Measurements from ENCODE around the gene EN2. TPM values are rescaled to one million over a fixed set of nuclear protein-coding genes. Genes with fewer than 3 reads are reported as not detected.

EN2 gene
- not detected in 2 replicates for total RNA-seq (2012; rRNA removed)
- polyA plus RNA-seq (2012; rRNA removed): not detected in 2 replicates
- 0.01 TPM in 1 of 2 replicates, not detected in the other for polyA plus RNA-seq (2012; cell fraction: cytosol; rRNA removed)
- 0.03 TPM in 1 of 2 replicates, not detected in the other for polyA plus RNA-seq (2012; cell fraction: nucleus; rRNA removed; ENCODE audit: low replicate concordance)
- not detected for Bru-seq, nascent RNA
- BruChase-seq, experiment 1, labeled RNA remaining after a 6-hour chase: not detected
- BruChase-seq, experiment 2, labeled RNA remaining after a 2-hour chase: not detected
- long read RNA-seq: 0 reads

DNA sequence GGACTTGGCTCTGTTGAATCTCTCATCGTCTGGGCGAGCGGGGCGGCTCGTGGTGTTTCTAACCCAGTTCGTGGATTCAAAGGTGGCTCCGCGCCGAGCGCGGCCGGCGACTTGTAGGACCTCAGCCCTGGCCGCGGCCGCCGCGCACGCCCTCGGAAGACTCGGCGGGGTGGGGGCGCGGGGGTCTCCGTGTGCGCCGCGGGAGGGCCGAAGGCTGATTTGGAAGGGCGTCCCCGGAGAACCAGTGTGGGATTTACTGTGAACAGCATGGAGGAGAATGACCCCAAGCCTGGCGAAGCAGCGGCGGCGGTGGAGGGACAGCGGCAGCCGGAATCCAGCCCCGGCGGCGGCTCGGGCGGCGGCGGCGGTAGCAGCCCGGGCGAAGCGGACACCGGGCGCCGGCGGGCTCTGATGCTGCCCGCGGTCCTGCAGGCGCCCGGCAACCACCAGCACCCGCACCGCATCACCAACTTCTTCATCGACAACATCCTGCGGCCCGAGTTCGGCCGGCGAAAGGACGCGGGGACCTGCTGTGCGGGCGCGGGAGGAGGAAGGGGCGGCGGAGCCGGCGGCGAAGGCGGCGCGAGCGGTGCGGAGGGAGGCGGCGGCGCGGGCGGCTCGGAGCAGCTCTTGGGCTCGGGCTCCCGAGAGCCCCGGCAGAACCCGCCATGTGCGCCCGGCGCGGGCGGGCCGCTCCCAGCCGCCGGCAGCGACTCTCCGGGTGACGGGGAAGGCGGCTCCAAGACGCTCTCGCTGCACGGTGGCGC is at the start of gene EN2:
Gene EN2 (plus strand): TSS at position 19 of the 767 bp plus-strand sequence. CDS start 249 bp downstream, at position 268.
- Histone ChIP-seq H2BK5ac (ENCODE audit: low read depth, low read length, poor library complexity, severe bottlenecking) (no peak within 1 kb of the TSS), H3K27me3 (ENCODE audit: control insufficient read depth, insufficient read depth, low read length) (peaks cover 90% of the 10 kb centered on the region), H4K20me1 (ENCODE audit: insufficient read depth, low read length) (no peaks in the 10 kb centered on the region)
- TF ChIP-seq, protein P1, sequence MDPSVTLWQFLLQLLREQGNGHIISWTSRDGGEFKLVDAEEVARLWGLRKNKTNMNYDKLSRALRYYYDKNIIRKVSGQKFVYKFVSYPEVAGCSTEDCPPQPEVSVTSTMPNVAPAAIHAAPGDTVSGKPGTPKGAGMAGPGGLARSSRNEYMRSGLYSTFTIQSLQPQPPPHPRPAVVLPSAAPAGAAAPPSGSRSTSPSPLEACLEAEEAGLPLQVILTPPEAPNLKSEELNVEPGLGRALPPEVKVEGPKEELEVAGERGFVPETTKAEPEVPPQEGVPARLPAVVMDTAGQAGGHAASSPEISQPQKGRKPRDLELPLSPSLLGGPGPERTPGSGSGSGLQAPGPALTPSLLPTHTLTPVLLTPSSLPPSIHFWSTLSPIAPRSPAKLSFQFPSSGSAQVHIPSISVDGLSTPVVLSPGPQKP (IDR thresholded peaks at IDR 0.05; ENCODE audit: borderline replicate concordance, low read depth, low read length): no peak
- TF ChIP-seq POLR2A (IDR thresholded peaks at IDR 0.05; ENCODE audit: low read depth, low read length): no peak
- TF ChIP-seq RCOR1 (IDR thresholded peaks at IDR 0.05; ENCODE audit: insufficient replicate concordance, low read length): no peak
- no peak for TF ChIP-seq CHD1 (IDR thresholded peaks at IDR 0.05; ENCODE audit: low read depth, low read length)
- no peak for TF ChIP-seq MXI1 (IDR thresholded peaks at IDR 0.05; ENCODE audit: borderline replicate concordance, low read depth, low read length)
- TF ChIP-seq MAFK (IDR thresholded peaks at IDR 0.05; ENCODE audit: low read depth, low read length): no peak
- TF ChIP-seq, protein P2, sequence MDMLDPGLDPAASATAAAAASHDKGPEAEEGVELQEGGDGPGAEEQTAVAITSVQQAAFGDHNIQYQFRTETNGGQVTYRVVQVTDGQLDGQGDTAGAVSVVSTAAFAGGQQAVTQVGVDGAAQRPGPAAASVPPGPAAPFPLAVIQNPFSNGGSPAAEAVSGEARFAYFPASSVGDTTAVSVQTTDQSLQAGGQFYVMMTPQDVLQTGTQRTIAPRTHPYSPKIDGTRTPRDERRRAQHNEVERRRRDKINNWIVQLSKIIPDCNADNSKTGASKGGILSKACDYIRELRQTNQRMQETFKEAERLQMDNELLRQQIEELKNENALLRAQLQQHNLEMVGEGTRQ (IDR thresholded peaks at IDR 0.05; ENCODE audit: low read depth, low read length): no peak
- no peak for TF ChIP-seq RAD21 (IDR thresholded peaks at IDR 0.05; ENCODE audit: low read length)
- TF ChIP-seq SMC3 (IDR thresholded peaks at IDR 0.05; ENCODE audit: low read depth, low read length): no peak
- TF ChIP-seq, protein P3, sequence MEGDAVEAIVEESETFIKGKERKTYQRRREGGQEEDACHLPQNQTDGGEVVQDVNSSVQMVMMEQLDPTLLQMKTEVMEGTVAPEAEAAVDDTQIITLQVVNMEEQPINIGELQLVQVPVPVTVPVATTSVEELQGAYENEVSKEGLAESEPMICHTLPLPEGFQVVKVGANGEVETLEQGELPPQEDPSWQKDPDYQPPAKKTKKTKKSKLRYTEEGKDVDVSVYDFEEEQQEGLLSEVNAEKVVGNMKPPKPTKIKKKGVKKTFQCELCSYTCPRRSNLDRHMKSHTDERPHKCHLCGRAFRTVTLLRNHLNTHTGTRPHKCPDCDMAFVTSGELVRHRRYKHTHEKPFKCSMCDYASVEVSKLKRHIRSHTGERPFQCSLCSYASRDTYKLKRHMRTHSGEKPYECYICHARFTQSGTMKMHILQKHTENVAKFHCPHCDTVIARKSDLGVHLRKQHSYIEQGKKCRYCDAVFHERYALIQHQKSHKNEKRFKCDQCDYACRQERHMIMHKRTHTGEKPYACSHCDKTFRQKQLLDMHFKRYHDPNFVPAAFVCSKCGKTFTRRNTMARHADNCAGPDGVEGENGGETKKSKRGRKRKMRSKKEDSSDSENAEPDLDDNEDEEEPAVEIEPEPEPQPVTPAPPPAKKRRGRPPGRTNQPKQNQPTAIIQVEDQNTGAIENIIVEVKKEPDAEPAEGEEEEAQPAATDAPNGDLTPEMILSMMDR (conservative IDR thresholded peaks at IDR 0.05; ENCODE audit: low read depth, low read length): no peak
- no peak for TF ChIP-seq BHLHE40 (IDR thresholded peaks at IDR 0.05; ENCODE audit: low read depth, low read length)
- TF ChIP-seq MAZ (IDR thresholded peaks at IDR 0.05; ENCODE audit: borderline replicate concordance, low read depth, low read length): no peak
- no peak for TF ChIP-seq NFE2L2 (IDR thresholded peaks at IDR 0.05; ENCODE audit: low read depth, low read length)
- no peak for TF ChIP-seq FOS (IDR thresholded peaks at IDR 0.05; ENCODE audit: low read depth, low read length)

More for the DNA sequence above, at the start of gene EN2:
- Histone ChIP-seq H4K91ac (ENCODE audit: insufficient read depth, low read depth, low read length) (no peak within 1 kb of the TSS), H3K36me3 (ENCODE audit: control insufficient read depth, insufficient read depth, low read length) (no peaks in the 10 kb centered on the region), H3K9ac (ENCODE audit: low read depth, low read length) (no peak within 1 kb of the TSS), H2BK120ac (ENCODE audit: low read depth, low read length) (no peak within 1 kb of the TSS), H2BK15ac (ENCODE audit: low read depth, low read length) (no peak within 1 kb of the TSS), H3K9me1 (ENCODE audit: insufficient read depth, low read length) (no peaks in the 10 kb centered on the region; the same call in 1 of the 2 replicates), H4K8ac (ENCODE audit: low read depth in 2 of 2, low read length in 2 of 2) (no peak within 1 kb of the TSS), H3K9me3 (ENCODE audit: control insufficient read depth, insufficient read depth, low read length) (peaks cover 7% of the 10 kb centered on the region; the same call in 1 of the 2 replicates), H3K56ac (ENCODE audit: extremely low read depth, insufficient read depth, low read length) (no peak within 1 kb of the TSS), H3K4me3 (ENCODE audit: insufficient read depth, low read depth, low read length) (peak within 1 kb of the TSS; percentile 34), H3K4ac (ENCODE audit: low read depth, low read length) (no peak within 1 kb of the TSS), H2AK9ac (replicated peaks; ENCODE audit: low read depth, low read length, poor library complexity) (no peak within 1 kb of the TSS), H3K4me1 (ENCODE audit: control insufficient read depth, insufficient read depth, low read length) (no peaks in the 10 kb centered on the region), H3K18ac (ENCODE audit: low read depth, low read length) (no peak within 1 kb of the TSS), H2AFZ (replicated peaks; ENCODE audit: low read length, poor library complexity) (peak within 1 kb of the TSS; percentile 84), H2AK5ac (ENCODE audit: low read depth, low read length) (no peak within 1 kb of the TSS), H3K14ac (replicated peaks; ENCODE audit: low read depth, low read length) (no peak within 1 kb of the TSS), H3K4me2 (ENCODE audit: low read depth, low read length) (peak within 1 kb of the TSS; percentile 48), H3K23ac (ENCODE audit: low read depth, low read length) (no peak within 1 kb of the TSS), H2BK20ac (ENCODE audit: low read depth, low read length) (no peak within 1 kb of the TSS), H3K27ac (ENCODE audit: insufficient read depth, low read length) (no peak within 1 kb of the TSS), H3K79me1 (ENCODE audit: low read depth in 1 of 2, low read length in 2 of 2) (no peaks in the 10 kb centered on the region), H4K5ac (ENCODE audit: low read depth, low read length) (no peak within 1 kb of the TSS)
- ATAC-seq (ENCODE audit: low read depth) (no peak), DNase-seq (no peak)
- CTCF ChIA-PET: no interaction called here
- dilution Hi-C loops (cut with HindIII; ENCODE audit: low sequenced_read_pairs, unreplicated experiment): no loop called here
- intact Hi-C loops (cut with micrococcal nuclease): loop anchor here (10.0 kb wide), 2 partner anchors 83 to 163 kb away; partner anchors contain the start of gene INSIG1
- BruUV-seq (replicated peaks): no TSS peak
- POLR2A ChIA-PET (ENCODE audit: unreplicated experiment): no interaction called here
- 3% methylated on average over 40 of the region's 105 CpGs; no CpG with 5 or more reads in 1 of the 2 experiments for WGBS, 2 experiments (ENCODE audit: extremely low coverage in 2 of 2, insufficient read length in 1 of 2)
- in situ Hi-C loops (cut with MboI; ENCODE audit: low sequenced_read_pairs): no loop called here
